ENCODE measurements around the gene S100A4. TPM values are rescaled to one million over a fixed set of nuclear protein-coding genes. Genes with fewer than 3 reads are reported as not detected.
"Not testable (repeated sequence)": the region's sequence is repeated elsewhere in the genome, so short reads cannot be mapped to it uniquely, and the experiment has no call there.

Gene S100A4
- total and polyA plus RNA-seq, 2 donors, result 76.8 to 305 TPM

DNA sequence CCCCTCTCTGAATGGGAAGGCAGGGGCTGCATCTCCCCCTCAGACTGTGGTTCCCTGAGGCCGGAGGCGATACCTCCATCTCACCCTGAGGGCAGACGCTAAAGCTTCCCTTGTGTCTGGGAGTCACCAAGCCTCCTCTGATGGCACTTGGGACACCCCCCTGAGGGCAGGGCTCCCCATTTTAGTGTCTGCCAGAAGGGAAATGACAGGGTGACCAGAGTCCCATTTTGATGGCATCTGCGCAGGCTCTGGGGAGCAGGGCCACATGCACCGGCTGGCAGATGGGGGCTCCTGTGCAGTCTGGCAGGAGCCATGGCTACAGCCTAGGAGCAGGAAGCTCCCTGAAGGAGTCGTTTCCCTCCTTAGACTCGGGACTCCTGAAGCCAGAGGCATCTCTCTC is 18.4 kb upstream of the S100A4 start:
- Histone ChIP-seq H3K9me3 (ENCODE audit: control insufficient read depth in 2 of 2, insufficient read depth in 1 of 2, low read length in 1 of 2) (no peaks in the 10 kb centered on the region), H3K4me3 (ENCODE audit: low read length in 2 of 2) (no peak overlapping the region), H3K4me1 (ENCODE audit: control insufficient read depth in 2 of 2, insufficient read depth in 2 of 2, low read length in 2 of 2) (peaks cover 0 to 33% of the 10 kb centered on the region in 2 donors), H3K36me3 (ENCODE audit: control insufficient read depth in 2 of 2, insufficient read depth in 2 of 2, low read length in 1 of 2) (no peaks in the 10 kb centered on the region), H3K27ac (ENCODE audit: low read depth in 1 of 2, low read length in 1 of 2) (no peak overlapping the region), H3K27me3 (ENCODE audit: control insufficient read depth in 2 of 2, insufficient read depth in 1 of 2, low read length in 1 of 2) (no peaks in the 10 kb centered on the region)
- 97% methylated on average over 7 of the region's 7 CpGs for WGBS
- no peak for DNase-seq (ENCODE audit: low read depth in 6 of 9, low spot score in 9 of 9)

DNA sequence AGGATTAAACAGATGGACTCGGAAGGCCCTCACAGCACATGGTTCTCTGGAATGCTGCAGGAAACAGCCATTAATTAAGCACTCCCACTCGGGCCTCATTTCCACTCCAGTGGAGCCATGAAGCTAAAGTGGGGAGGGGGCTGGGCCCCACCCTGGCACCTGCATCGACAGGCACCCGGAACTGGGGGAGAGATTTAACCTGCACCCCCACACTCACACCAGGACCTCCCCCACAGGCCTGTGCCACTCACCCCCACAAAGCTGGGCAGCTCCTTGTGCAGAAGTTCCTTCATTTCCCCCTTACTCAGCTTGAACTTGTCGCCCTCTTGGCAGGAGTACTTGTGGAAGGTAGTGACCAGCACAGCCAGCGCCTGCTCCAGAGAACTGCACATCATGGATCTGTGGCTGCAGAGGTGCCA is 17.9 kb upstream of the S100A4 start:
- no peaks in the 10 kb centered on the region for H3K27me3 ChIP-seq (ENCODE audit: control insufficient read depth in 2 of 2, insufficient read depth in 1 of 2, low read length in 1 of 2)
- no peaks in the 10 kb centered on the region for H3K9me3 ChIP-seq (ENCODE audit: control insufficient read depth in 2 of 2, insufficient read depth in 1 of 2, low read length in 1 of 2)
- H3K36me3 ChIP-seq (ENCODE audit: control insufficient read depth in 2 of 2, insufficient read depth in 2 of 2, low read length in 1 of 2), result no peaks in the 10 kb centered on the region
- WGBS, result 94% methylated on average over 6 of the region's 6 CpGs
- DNase-seq (ENCODE audit: low read depth in 6 of 9, low spot score in 9 of 9), result no peak
- H3K4me1 ChIP-seq (ENCODE audit: control insufficient read depth in 2 of 2, insufficient read depth in 2 of 2, low read length in 2 of 2), result peaks cover 0 to 29% of the 10 kb centered on the region in 2 donors
- no peak overlapping the region for H3K27ac ChIP-seq (ENCODE audit: low read depth in 1 of 2, low read length in 1 of 2)
- no peak overlapping the region for H3K4me3 ChIP-seq (ENCODE audit: low read length in 2 of 2)

DNA sequence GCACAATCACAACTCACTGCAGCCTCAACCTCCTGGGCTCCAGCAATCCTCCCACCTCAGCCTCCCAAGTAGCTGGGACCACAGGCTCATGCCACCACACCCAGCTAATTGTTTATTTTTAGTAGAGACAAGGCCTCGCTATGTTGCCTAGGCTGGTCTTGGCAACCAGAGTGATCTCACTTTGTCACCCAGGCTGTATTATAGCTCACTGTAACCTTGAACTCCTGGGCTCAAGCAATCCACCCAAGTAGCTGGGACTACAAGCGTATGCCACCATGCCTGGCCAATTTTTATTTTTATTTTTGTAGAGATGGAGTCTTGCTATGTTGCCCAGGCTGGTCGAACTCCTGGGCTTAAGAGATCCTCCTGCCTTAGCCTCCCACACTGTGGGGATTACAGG is 16.4 kb upstream of the S100A4 start:
- H3K9me3 ChIP-seq (ENCODE audit: control insufficient read depth in 2 of 2, insufficient read depth in 1 of 2, low read length in 1 of 2); H3K36me3 ChIP-seq (ENCODE audit: control insufficient read depth in 2 of 2, insufficient read depth in 2 of 2, low read length in 1 of 2); H3K4me3 ChIP-seq (ENCODE audit: low read length in 2 of 2); H3K27me3 ChIP-seq (ENCODE audit: control insufficient read depth in 2 of 2, insufficient read depth in 1 of 2, low read length in 1 of 2); H3K27ac ChIP-seq (ENCODE audit: low read depth in 1 of 2, low read length in 1 of 2); DNase-seq (ENCODE audit: low read depth in 6 of 9, low spot score in 9 of 9): not testable (repeated sequence)
- H3K4me1 ChIP-seq (ENCODE audit: control insufficient read depth in 2 of 2, insufficient read depth in 2 of 2, low read length in 2 of 2), result peaks cover 0 to 21% of the 10 kb centered on the region in 2 donors
- 98% methylated on average over 3 of the region's 3 CpGs for WGBS

DNA sequence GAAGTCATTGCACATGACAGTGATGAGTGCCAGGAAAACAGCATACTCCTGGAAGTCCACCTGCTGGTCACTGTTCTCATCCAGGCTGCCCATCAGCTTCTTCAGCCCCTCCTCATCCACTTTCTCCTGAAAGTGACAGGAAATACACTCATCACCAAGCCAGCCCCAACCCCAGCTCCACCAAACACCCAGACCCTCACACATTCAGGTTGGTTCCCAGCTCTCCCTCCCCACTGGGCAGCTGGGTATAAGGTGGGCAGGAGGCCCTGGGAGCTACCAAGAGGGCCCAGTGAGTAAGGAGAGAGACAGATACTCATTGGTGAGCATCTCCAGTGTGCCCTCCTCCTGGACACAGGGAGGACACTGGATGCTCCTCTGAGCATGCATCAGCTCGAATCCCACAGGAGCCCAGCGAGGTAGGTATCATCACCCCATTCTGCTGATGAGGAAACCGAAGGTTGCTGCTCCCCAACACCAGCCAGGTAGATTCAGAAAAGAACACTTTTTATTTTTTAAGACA is 15.9 kb upstream of the S100A4 start:
- H3K36me3 ChIP-seq (ENCODE audit: control insufficient read depth in 2 of 2, insufficient read depth in 2 of 2, low read length in 1 of 2), result no peaks in the 10 kb centered on the region
- no peaks in the 10 kb centered on the region for H3K9me3 ChIP-seq (ENCODE audit: control insufficient read depth in 2 of 2, insufficient read depth in 1 of 2, low read length in 1 of 2)
- WGBS, result 98% methylated on average over 3 of the region's 3 CpGs
- H3K4me3 ChIP-seq (ENCODE audit: low read length in 2 of 2), result no peak overlapping the region
- no peak for DNase-seq (ENCODE audit: low read depth in 6 of 9, low spot score in 9 of 9)
- H3K27me3 ChIP-seq (ENCODE audit: control insufficient read depth in 2 of 2, insufficient read depth in 1 of 2, low read length in 1 of 2), result no peaks in the 10 kb centered on the region
- no peak overlapping the region for H3K27ac ChIP-seq (ENCODE audit: low read depth in 1 of 2, low read length in 1 of 2)
- peaks cover 0 to 16% of the 10 kb centered on the region in 2 donors for H3K4me1 ChIP-seq (ENCODE audit: control insufficient read depth in 2 of 2, insufficient read depth in 2 of 2, low read length in 2 of 2)

DNA sequence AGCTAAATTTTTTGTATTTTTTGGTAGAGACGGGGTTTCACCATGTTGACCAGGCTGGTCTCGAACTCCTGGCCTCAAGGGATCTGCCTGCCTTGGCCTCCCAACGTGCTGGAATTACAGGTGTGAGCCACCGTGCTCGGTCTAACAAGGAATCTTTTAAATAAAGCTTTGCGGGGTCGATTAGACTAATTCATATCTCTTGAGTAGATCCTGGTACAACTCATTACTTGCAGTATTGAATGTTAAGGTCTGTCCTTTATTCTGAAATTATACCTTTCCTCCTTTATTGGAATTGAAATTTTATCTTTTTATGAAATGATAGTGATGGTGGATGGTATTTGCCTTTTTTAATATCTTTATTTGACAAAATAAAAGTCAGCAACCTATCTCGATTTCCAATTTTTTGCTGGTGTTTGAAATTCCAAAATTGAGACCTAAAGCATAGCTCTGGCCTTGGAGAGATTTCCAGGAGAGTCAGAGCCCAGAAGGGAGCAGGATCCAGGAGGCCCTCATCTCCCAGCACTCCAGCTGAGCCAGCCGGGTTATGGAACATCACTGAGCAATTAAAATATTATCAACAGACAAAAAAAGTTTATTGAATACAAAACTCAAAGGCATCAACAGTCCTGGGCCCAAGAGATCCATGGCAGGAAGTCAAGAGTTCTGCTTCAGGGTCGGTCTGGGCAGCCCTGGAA is 15.3 kb upstream of the S100A4 start:
- Histone ChIP-seq H3K27ac (ENCODE audit: low read depth in 1 of 2, low read length in 1 of 2) (no peak overlapping the region), H3K36me3 (ENCODE audit: control insufficient read depth in 2 of 2, insufficient read depth in 2 of 2, low read length in 1 of 2) (no peaks in the 10 kb centered on the region), H3K9me3 (ENCODE audit: control insufficient read depth in 2 of 2, insufficient read depth in 1 of 2, low read length in 1 of 2) (no peaks in the 10 kb centered on the region), H3K4me3 (ENCODE audit: low read length in 2 of 2) (no peak overlapping the region), H3K27me3 (ENCODE audit: control insufficient read depth in 2 of 2, insufficient read depth in 1 of 2, low read length in 1 of 2) (no peaks in the 10 kb centered on the region), H3K4me1 (ENCODE audit: control insufficient read depth in 2 of 2, insufficient read depth in 2 of 2, low read length in 2 of 2) (peaks cover 0 to 10% of the 10 kb centered on the region in 2 donors)
- no peak for DNase-seq (ENCODE audit: low read depth in 6 of 9, low spot score in 9 of 9)
- WGBS, result 95% methylated on average over 10 of the region's 10 CpGs

DNA sequence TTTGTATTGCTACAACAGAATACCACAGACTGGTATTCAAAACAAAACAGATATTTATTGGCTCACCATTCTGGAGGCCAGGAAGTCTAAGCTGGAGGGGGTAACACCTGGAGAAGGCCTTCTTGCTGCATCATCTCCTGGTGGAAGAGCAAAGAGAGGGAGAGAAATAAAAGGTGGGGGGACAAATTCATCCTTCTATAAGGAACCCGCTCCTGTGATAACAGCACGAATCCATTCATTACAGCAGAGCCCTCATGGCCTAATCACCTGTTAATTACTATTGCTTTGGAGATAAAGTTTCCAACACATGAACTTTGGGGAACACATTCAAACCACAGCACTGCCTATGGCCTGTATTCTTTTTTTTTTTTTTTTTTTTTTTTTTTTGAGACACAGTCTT is 14.6 kb upstream of the S100A4 start:
- Histone ChIP-seq H3K9me3 (ENCODE audit: control insufficient read depth in 2 of 2, insufficient read depth in 1 of 2, low read length in 1 of 2) (no peaks in the 10 kb centered on the region), H3K4me3 (ENCODE audit: low read length in 2 of 2) (no peak overlapping the region), H3K4me1 (ENCODE audit: control insufficient read depth in 2 of 2, insufficient read depth in 2 of 2, low read length in 2 of 2) (peaks cover 0 to 3% of the 10 kb centered on the region in 2 donors), H3K36me3 (ENCODE audit: control insufficient read depth in 2 of 2, insufficient read depth in 2 of 2, low read length in 1 of 2) (no peaks in the 10 kb centered on the region), H3K27me3 (ENCODE audit: control insufficient read depth in 2 of 2, insufficient read depth in 1 of 2, low read length in 1 of 2) (no peaks in the 10 kb centered on the region), H3K27ac (ENCODE audit: low read depth in 1 of 2, low read length in 1 of 2) (no peak overlapping the region)
- WGBS, result 98% methylated on average over 2 of the region's 2 CpGs
- no peak for DNase-seq (ENCODE audit: low read depth in 6 of 9, low spot score in 9 of 9)

DNA sequence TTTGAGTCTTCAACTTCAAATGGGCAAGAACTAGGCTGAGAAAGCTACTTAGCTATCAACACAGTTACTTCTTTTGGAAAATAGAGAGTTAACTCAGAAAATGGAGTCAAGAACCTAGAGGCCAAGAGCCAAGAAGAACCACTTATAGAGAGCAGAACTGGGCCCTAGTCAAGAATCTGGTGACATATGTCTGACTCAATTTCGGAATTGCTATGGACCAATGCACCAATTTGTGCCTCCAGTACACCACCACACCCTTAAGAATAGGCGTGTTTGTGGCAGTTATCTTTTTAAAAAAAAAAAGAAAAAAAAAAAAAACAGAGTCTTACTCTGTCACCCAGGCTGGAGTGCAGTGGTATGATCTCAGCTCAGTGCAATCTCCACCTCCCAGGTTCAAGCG is 12.3 kb upstream of the S100A4 start:
- Histone ChIP-seq H3K9me3 (ENCODE audit: control insufficient read depth in 2 of 2, insufficient read depth in 1 of 2, low read length in 1 of 2) (no peaks in the 10 kb centered on the region), H3K4me3 (ENCODE audit: low read length in 2 of 2) (no peak overlapping the region), H3K27ac (ENCODE audit: low read depth in 1 of 2, low read length in 1 of 2) (no peak overlapping the region), H3K4me1 (ENCODE audit: control insufficient read depth in 2 of 2, insufficient read depth in 2 of 2, low read length in 2 of 2) (no peaks in the 10 kb centered on the region), H3K27me3 (ENCODE audit: control insufficient read depth in 2 of 2, insufficient read depth in 1 of 2, low read length in 1 of 2) (no peaks in the 10 kb centered on the region), H3K36me3 (ENCODE audit: control insufficient read depth in 2 of 2, insufficient read depth in 2 of 2, low read length in 1 of 2) (no peaks in the 10 kb centered on the region)
- WGBS, result 100% methylated on average over 3 of the region's 3 CpGs
- no peak for DNase-seq (ENCODE audit: low read depth in 6 of 9, low spot score in 9 of 9)

DNA sequence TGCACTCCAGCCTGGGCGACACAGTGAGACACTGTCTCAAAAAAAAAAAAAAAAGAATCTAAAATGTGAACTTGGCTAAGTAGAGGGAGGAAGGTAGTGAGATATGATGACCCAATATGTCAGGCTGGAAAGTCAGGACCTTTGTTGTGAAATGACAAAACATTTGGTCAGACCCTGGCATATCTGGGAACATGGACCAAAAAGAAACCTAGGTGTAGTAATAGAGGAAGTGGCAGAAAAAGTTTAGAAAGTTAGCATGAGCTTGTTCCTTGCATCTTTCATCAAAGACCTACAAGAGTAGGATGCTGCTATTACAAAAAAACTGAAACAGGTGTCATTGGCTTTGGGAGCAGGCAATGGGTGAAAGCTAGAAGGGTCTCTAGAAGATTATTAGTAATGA is 10.7 kb upstream of the S100A4 start:
- Histone ChIP-seq H3K9me3 (ENCODE audit: control insufficient read depth in 2 of 2, insufficient read depth in 1 of 2, low read length in 1 of 2) (no peaks in the 10 kb centered on the region), H3K27ac (ENCODE audit: low read depth in 1 of 2, low read length in 1 of 2) (no peak overlapping the region), H3K4me1 (ENCODE audit: control insufficient read depth in 2 of 2, insufficient read depth in 2 of 2, low read length in 2 of 2) (no peaks in the 10 kb centered on the region), H3K4me3 (ENCODE audit: low read length in 2 of 2) (no peak overlapping the region), H3K27me3 (ENCODE audit: control insufficient read depth in 2 of 2, insufficient read depth in 1 of 2, low read length in 1 of 2) (no peaks in the 10 kb centered on the region), H3K36me3 (ENCODE audit: control insufficient read depth in 2 of 2, insufficient read depth in 2 of 2, low read length in 1 of 2) (no peaks in the 10 kb centered on the region)
- 97% methylated on average over 1 of the region's 1 CpG for WGBS
- DNase-seq (ENCODE audit: low read depth in 6 of 9, low spot score in 9 of 9), result no peak

DNA sequence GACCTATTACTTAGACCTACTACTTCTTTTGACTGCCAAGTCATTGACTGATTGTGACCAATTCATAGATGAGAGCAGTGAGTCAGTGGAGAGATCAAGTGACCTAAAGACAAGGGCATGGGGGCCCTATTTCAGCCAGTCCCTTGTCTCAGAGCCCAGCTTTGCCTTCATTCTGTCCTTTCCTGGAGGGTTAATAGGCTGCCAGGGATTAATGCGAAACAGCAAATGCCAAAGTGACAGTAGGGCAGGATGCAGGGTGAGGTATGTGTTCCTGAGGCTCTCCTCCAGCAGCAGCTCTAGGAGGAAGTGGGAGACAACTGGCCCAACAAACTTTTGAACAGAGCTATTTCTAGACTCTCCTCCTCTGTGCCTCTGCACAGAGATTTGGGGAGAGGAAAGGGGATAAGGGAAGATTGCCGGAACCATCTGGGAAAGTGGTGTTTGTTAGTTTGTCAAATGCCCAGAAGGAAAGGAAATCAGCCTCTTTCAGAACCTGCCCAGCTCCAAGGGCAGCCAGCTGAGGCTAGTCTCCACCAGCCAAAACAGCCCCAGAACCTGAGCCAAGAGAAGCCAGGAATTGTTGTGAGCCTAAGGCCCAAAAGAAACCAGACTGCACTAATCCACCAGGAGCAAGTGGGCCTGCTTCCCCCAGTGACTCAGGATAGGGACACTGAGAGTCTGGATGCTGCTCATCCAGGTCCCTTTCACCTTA is 8.4 kb upstream of the S100A4 start:
- Histone ChIP-seq H3K27me3 (ENCODE audit: control insufficient read depth in 2 of 2, insufficient read depth in 1 of 2, low read length in 1 of 2) (no peaks in the 10 kb centered on the region), H3K9me3 (ENCODE audit: control insufficient read depth in 2 of 2, insufficient read depth in 1 of 2, low read length in 1 of 2) (no peaks in the 10 kb centered on the region), H3K36me3 (ENCODE audit: control insufficient read depth in 2 of 2, insufficient read depth in 2 of 2, low read length in 1 of 2) (no peaks in the 10 kb centered on the region), H3K27ac (ENCODE audit: low read depth in 1 of 2, low read length in 1 of 2) (no peak overlapping the region), H3K4me3 (ENCODE audit: low read length in 2 of 2) (no peak overlapping the region), H3K4me1 (ENCODE audit: control insufficient read depth in 2 of 2, insufficient read depth in 2 of 2, low read length in 2 of 2) (peaks cover 0 to 13% of the 10 kb centered on the region in 2 donors)
- no peak for DNase-seq (ENCODE audit: low read depth in 6 of 9, low spot score in 9 of 9)
- WGBS, result 63% methylated on average over 2 of the region's 2 CpGs

Measured in thymus (tissue), 11 donors.